ENCODE data around the gene CDS2.

CDS2 gene

DNA sequence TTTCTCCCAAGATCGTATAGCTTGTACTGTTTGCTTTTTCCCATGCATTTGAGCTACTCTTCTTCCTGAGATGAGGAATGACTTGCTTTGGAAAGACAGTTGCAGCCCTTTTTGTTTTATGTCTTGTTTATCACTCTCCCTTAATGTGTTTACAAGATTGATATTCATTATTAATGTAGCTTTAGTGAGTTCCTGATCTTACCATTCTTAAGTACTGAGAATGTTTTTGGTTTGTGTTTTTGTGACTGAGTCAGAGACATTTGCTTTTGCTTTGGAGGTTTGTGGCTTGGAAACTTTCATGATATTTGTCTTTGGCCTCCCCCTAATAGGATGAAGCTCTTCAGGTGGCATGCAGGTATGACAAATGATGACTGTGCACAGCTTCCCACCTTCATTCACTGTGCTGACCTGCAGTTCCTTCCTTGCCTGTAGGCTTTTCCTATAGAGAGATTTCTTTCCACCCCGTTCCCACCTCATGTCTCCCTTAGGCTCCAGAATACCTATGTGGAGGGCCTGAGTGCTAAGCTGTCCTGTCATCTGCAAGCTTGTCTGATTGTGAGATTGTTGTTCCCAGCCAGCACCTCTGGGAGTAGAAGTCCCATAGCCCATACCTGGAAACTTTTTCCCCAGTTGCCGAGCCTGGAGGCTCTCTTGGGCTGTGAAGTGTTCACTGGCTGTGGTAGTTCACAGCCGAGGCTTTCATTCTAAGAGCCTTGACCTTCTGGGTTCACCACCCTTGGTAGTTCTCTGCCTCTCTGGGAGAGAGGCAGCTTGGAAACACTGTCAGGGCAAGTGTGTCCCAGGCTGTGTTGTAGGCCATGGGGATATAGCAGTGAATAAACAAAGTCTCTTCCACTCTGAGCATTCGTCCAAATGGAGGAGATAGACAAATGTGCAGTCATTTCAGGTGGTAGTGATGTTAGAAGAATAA is 27.1 kb downstream of the CDS2 start:
- Histone ChIP-seq H3K4me3 (ENCODE audit: low read length) (no peak overlapping the region), H3K4me1 (ENCODE audit: insufficient read depth, low read length) (peaks cover 9% of the 10 kb centered on the region), H3K9me3 (ENCODE audit: insufficient read depth, low read depth, low read length) (no peaks in the 10 kb centered on the region), H3K9ac (ENCODE audit: low read depth, low read length) (no peak overlapping the region), H3K27ac (ENCODE audit: low read depth, low read length) (no peak overlapping the region), H3K36me3 (ENCODE audit: insufficient read depth, low read length) (no peaks in the 10 kb centered on the region), H3K27me3 (ENCODE audit: insufficient read depth, low read length) (no peaks in the 10 kb centered on the region)
- WGBS, result 92% methylated on average over 5 of the region's 5 CpGs

DNA sequence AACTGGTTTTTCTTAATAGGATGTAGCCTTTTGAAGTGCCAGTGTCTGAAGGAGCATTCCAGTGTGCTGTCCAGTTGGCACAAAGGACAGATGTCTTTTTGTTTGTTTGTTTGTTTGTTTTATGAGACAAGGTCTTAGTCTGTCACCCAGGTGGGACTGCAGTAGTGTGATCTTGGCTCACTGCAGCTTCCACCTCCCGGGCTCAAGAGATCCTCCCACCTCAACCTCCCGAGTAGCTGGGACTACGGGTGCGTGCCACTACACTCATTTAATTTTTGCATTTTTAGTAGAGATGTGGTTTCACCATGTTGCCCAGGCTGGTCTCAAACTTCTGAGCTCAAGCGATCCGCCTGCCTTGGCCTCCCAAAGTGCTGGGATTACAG is 27.7 kb downstream of the CDS2 start:
- Histone ChIP-seq H3K36me3 (ENCODE audit: insufficient read depth, low read length) (no peaks in the 10 kb centered on the region), H3K4me3 (ENCODE audit: low read length) (no peak overlapping the region), H3K4me1 (ENCODE audit: insufficient read depth, low read length) (peaks cover 9% of the 10 kb centered on the region), H3K9ac (ENCODE audit: low read depth, low read length) (no peak overlapping the region), H3K9me3 (ENCODE audit: insufficient read depth, low read depth, low read length) (no peaks in the 10 kb centered on the region), H3K27ac (ENCODE audit: low read depth, low read length) (no peak overlapping the region), H3K27me3 (ENCODE audit: insufficient read depth, low read length) (no peaks in the 10 kb centered on the region)
- WGBS, result 90% methylated on average over 6 of the region's 6 CpGs

DNA sequence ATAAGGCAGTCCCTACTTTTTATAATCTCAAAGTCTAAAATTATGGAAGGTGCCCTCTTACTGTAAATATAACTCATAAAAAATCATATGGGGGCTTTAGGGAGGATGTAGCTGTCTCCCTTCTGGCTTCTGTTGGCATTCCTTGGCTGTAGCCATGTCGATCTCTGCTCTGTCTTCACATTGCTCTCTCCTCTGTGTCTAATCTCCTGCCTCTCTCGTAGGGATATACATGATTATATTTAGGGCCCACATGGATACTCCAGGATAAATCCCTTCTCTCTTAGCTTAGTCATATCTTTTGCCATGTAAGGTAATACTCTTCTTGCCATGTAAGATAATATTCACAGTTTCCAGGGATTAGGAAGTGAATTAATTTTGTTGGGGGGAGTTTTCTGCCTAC is 28.6 kb downstream of the CDS2 start:
- WGBS, result 93% methylated on average over 2 of the region's 2 CpGs
- Histone ChIP-seq H3K4me3 (ENCODE audit: low read length) (no peak overlapping the region), H3K9me3 (ENCODE audit: insufficient read depth, low read depth, low read length) (no peaks in the 10 kb centered on the region), H3K27ac (ENCODE audit: low read depth, low read length) (no peak overlapping the region), H3K4me1 (ENCODE audit: insufficient read depth, low read length) (peaks cover 5% of the 10 kb centered on the region), H3K9ac (ENCODE audit: low read depth, low read length) (no peak overlapping the region), H3K27me3 (ENCODE audit: insufficient read depth, low read length) (no peaks in the 10 kb centered on the region), H3K36me3 (ENCODE audit: insufficient read depth, low read length) (no peaks in the 10 kb centered on the region)

DNA sequence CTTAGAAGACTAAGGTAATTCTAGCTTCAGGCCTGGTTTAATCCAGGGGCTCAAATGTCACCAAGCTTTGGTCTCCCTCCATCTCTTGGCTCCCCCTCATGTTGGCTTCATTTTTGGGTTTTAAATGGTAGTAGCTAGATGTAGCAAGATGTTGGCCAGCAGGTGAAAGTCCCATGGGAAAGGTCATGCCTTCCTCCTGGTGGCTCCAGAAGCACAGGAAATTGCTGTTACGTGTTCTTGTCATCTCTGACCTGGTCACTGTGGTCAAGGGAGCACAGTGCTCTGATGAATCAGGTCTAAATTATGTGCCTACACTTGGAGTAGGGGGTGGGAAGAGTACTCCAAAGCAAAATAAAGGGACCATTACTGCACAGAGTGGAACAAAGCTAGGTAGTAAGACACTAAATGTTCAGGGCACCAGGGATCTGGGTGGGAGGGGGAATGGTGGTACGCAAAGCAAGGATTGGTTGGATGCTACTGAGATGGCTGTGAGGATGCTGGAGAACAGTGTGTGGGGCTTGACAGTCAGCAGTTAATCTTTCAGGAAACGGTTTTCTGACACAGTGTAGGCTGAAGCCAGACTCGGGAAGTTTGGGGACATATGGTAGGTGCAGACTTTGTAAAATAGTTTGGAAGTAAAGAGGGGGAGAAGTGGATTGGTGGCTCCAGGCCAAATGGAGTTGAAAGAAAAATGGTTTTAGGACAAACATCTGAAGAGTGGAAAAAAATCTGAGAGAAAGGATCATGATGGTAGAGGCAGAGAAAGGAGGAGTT is 30.1 kb downstream of the CDS2 start:
- Histone ChIP-seq H3K9ac (ENCODE audit: low read depth, low read length) (no peak overlapping the region), H3K27ac (ENCODE audit: low read depth, low read length) (no peak overlapping the region), H3K27me3 (ENCODE audit: insufficient read depth, low read length) (no peaks in the 10 kb centered on the region), H3K4me3 (ENCODE audit: low read length) (no peak overlapping the region), H3K4me1 (ENCODE audit: insufficient read depth, low read length) (no peaks in the 10 kb centered on the region; the same call in none of the 2 replicates), H3K9me3 (ENCODE audit: insufficient read depth, low read depth, low read length) (no peaks in the 10 kb centered on the region), H3K36me3 (ENCODE audit: insufficient read depth, low read length) (no peaks in the 10 kb centered on the region)
- WGBS, result 70% methylated on average over 4 of the region's 4 CpGs

DNA sequence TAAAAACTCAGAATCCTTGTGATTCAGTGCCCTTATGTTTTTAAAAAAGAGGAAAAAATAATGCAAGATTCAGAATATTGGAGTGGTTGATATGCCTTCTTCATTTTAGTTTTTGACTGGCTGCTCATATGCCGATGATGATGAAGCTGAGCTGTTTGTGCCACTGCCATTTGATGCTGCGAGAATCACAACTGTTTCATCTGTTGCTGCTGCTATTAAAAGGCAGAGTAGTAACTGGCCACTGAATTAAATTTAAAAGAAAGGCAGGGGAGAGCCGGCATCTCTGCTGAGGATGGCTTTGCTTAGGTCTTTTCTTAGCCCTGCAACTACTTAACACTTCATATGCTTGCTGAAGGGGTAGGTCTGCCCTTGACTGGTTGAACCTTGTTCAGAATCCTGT is 33.1 kb downstream of the CDS2 start:
- Histone ChIP-seq H3K27me3 (ENCODE audit: insufficient read depth, low read length) (no peaks in the 10 kb centered on the region), H3K27ac (ENCODE audit: low read depth, low read length) (no peak overlapping the region), H3K9ac (ENCODE audit: low read depth, low read length) (no peak overlapping the region), H3K4me1 (ENCODE audit: insufficient read depth, low read length) (no peaks in the 10 kb centered on the region; the same call in 1 of the 2 replicates), H3K4me3 (ENCODE audit: low read length) (no peak overlapping the region), H3K9me3 (ENCODE audit: insufficient read depth, low read depth, low read length) (no peaks in the 10 kb centered on the region), H3K36me3 (ENCODE audit: insufficient read depth, low read length) (no peaks in the 10 kb centered on the region)
- WGBS, result 82% methylated on average over 3 of the region's 3 CpGs

DNA sequence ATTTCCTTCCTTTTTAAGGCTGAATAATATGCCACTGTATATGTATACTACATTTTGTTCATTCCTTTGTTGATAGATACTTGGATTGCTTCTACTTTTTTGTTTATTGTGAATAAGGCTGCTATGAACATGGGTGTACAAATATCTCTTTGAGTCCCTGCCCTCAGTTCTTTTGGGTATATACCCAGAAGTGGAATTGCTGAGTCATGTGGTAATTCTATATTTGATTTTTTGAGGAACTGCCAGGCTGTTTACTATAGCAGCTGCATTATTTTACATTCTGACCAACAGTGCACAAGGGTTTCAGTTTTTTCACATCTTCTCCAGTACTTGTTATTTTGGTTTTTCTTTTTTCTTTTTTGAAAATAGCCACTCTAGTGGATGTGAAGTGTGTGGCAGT is 34.1 kb downstream of the CDS2 start:
- Histone ChIP-seq H3K9ac (ENCODE audit: low read depth, low read length) (no peak overlapping the region), H3K4me3 (ENCODE audit: low read length) (no peak overlapping the region), H3K9me3 (ENCODE audit: insufficient read depth, low read depth, low read length) (no peaks in the 10 kb centered on the region), H3K36me3 (ENCODE audit: insufficient read depth, low read length) (no peaks in the 10 kb centered on the region), H3K4me1 (ENCODE audit: insufficient read depth, low read length) (no peaks in the 10 kb centered on the region; the same call in 1 of the 2 replicates), H3K27me3 (ENCODE audit: insufficient read depth, low read length) (no peaks in the 10 kb centered on the region), H3K27ac (ENCODE audit: low read depth, low read length) (no peak overlapping the region)

DNA sequence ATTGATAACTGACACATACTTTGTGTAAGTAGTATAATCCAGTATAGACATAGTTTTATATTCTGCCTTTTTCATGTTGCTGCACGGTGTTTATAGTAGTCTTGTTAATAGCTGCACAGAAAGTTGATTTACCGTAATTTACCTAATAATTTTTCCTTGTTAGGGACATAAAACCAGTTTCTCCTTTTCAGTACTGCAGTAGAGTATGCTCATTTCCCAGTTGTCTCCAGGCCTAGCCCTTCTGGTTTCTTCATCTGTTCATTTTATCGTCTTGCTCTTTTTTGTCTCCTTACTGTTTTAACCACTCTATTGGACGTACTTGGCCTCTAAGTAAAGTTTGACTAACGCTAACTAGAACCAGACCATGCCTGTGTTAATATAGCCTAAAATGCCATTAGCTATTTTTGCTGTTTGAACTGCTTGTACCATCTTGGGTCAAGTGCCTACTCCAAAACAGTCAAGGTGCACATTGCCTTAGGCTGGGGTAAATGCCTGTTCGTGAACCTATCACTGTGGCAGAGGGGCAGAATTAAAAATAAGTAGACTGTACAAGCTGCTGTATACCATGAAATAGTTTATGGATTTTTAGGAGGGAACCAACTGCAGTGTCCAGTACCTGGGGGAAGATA is 34.8 kb downstream of the CDS2 start:
- H3K9me3 ChIP-seq (ENCODE audit: insufficient read depth, low read depth, low read length), result no peaks in the 10 kb centered on the region
- no peaks in the 10 kb centered on the region; the same call in 1 of the 2 replicates for H3K4me1 ChIP-seq (ENCODE audit: insufficient read depth, low read length)
- H3K27ac ChIP-seq (ENCODE audit: low read depth, low read length), result no peak overlapping the region
- no peaks in the 10 kb centered on the region for H3K27me3 ChIP-seq (ENCODE audit: insufficient read depth, low read length)
- no peak overlapping the region for H3K9ac ChIP-seq (ENCODE audit: low read depth, low read length)
- no peak overlapping the region for H3K4me3 ChIP-seq (ENCODE audit: low read length)
- H3K36me3 ChIP-seq (ENCODE audit: insufficient read depth, low read length), result no peaks in the 10 kb centered on the region
- WGBS, result 95% methylated on average over 5 of the region's 6 CpGs

DNA sequence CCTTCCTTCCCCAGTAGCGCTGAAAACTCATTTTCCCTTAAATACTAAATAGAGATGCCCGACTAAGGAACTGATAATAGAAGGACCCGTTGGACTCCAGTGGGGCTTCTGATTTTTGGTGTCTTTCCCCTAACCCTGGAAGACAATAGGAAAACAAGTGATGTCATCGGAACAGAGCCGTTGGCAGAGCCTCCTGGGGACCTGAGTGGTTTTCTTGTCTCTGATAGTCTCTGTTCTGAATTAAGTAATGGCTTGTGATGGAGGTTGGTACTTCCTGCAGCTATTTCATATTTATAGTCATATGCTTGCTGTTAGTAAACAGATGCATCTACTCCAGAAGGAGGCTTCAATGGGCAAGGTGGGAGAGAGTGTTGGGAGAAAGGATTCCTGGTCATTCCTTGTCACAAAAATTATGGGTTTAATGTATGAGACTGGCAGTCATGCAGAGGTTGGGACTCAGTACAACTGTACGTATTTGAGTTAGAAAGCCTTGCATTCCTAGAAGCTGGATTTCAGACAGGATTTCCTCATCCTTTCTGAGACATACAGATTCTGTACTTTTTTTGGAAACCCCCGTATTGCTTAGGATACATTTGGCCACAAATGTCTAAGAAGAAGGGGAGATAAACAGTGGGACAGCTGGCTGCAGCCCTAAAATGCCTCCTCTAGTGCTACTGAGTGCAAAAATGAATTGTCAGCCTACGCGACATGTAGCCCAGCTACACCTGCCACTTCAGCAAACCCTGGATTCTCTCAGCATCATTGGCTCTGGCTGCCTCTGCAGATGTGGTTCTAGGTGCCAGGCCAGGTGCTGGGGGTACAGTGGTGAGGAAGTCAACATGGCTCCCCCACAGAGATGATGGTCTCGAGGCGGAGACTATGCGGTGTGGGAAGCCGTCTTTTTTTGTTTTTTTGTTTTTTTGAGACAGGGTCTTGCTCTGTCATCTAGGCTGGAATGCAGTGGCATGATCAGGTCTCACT is 38.1 kb downstream of the CDS2 start:
- WGBS, result 86% methylated on average over 13 of the region's 13 CpGs
- H3K4me3 ChIP-seq (ENCODE audit: low read length), result no peak overlapping the region
- H3K9ac ChIP-seq (ENCODE audit: low read depth, low read length), result no peak overlapping the region
- H3K27me3 ChIP-seq (ENCODE audit: insufficient read depth, low read length), result no peaks in the 10 kb centered on the region
- no peak overlapping the region for H3K27ac ChIP-seq (ENCODE audit: low read depth, low read length)
- H3K36me3 ChIP-seq (ENCODE audit: insufficient read depth, low read length), result no peaks in the 10 kb centered on the region
- H3K4me1 ChIP-seq (ENCODE audit: insufficient read depth, low read length), result peaks cover 16% of the 10 kb centered on the region
- H3K9me3 ChIP-seq (ENCODE audit: insufficient read depth, low read depth, low read length), result no peaks in the 10 kb centered on the region

DNA sequence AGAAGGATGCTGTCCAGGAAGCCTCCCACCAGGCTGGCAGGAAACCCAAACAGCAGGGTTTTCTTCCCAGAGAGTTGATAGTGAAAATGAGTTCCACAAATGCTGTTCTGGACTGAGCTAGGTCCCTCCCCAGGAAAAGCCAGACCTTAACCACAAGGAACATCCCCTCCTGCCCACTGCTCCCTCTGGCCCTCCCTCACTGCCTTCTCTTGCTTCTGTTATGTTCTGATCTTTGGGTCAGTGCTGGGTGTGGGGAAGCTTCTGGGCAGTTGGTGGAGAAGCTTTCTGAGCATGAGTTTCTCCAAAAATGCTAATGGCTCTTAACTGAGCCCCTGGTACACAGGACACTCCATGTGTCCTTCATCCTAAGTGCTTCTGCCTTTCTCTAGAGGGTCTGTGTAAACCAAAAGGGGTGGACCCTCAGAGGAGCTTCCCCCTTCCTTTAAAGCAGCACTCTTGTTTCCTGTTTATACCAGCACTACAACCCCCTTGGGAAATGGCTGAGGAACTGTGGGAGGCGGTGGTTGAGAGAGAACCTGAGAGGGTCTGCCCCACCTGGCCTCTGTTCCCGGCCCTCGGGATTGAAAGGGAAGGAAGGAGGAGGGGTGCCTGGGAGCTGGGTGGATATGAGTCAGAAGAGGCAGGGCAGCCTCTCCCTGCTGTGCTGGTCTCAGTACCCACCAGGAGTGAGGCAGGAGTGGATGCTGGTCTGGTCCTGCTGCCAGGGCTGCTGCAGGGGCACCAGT is 42.0 kb downstream of the CDS2 start:
- 33% methylated on average over 3 of the region's 3 CpGs for WGBS
- Histone ChIP-seq H3K9me3 (ENCODE audit: insufficient read depth, low read depth, low read length) (no peaks in the 10 kb centered on the region), H3K9ac (ENCODE audit: low read depth, low read length) (no peak overlapping the region), H3K27me3 (ENCODE audit: insufficient read depth, low read length) (no peaks in the 10 kb centered on the region), H3K4me1 (ENCODE audit: insufficient read depth, low read length) (peaks cover 35% of the 10 kb centered on the region), H3K4me3 (ENCODE audit: low read length) (no peak overlapping the region), H3K27ac (ENCODE audit: low read depth, low read length) (peak overlapping the region; percentile 48), H3K36me3 (ENCODE audit: insufficient read depth, low read length) (no peaks in the 10 kb centered on the region; the same call in 1 of the 2 replicates)

DNA sequence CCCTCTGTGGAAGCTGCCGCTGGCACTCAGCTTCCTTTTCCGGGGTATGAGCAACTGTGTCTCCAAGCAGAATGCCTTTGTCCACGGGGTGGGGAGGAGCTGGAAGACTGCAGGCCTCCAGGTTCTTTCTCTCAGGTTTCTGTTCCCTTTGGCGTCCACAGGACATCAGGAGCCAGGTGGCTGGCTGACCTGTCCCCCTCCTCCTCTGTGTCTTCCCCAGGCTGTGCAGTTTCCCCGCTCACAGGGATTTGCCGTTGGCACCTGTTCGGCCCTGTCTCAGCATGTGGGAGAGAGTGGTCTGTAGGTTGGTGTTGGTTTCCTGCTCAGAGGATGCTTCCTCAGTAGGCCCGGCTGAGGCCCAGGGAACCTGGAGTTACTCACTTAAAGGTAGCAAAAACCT is 43.5 kb downstream of the CDS2 start:
- H3K4me3 ChIP-seq (ENCODE audit: low read length), result no peak overlapping the region
- WGBS, result 86% methylated on average over 8 of the region's 8 CpGs
- no peaks in the 10 kb centered on the region; the same call in 1 of the 2 replicates for H3K36me3 ChIP-seq (ENCODE audit: insufficient read depth, low read length)
- no peaks in the 10 kb centered on the region for H3K9me3 ChIP-seq (ENCODE audit: insufficient read depth, low read depth, low read length)
- no peak overlapping the region for H3K9ac ChIP-seq (ENCODE audit: low read depth, low read length)
- H3K27ac ChIP-seq (ENCODE audit: low read depth, low read length), result no peak overlapping the region
- peaks cover 38% of the 10 kb centered on the region for H3K4me1 ChIP-seq (ENCODE audit: insufficient read depth, low read length)
- H3K27me3 ChIP-seq (ENCODE audit: insufficient read depth, low read length), result no peaks in the 10 kb centered on the region
